HG02943 (cell line): Measurements from ENCODE around the gene RAPGEF1.

Source experiments
- ATAC-seq: cut with Tn5 transposase; IDR thresholded peaks from one replicate; pipeline ENCODE4 v1.9.1; 2021; ENCODE audit warnings: mild to moderate bottlenecking, low read depth, moderate library complexity; ENCODE audit not compliant: unreplicated experiment

RAPGEF1 gene

GRCh38 chr9:131616983-131617604 lies 122.8 kb downstream of the RAPGEF1 start:
- ATAC-seq: no peak

GRCh38 chr9:131614340-131614915 lies 125.4 kb downstream of the RAPGEF1 start:
- no peak for ATAC-seq

- no peak for ATAC-seq
These were observed 126.0 kb downstream of the RAPGEF1 start for GRCh38 chr9:131613921-131614320.

GRCh38 chr9:131612851-131613250 lies 127.0 kb downstream of the RAPGEF1 start:
- no peak for ATAC-seq

GRCh38 chr9:131611586-131612315 lies 128.1 kb downstream of the RAPGEF1 start:
- no peak for ATAC-seq

GRCh38 chr9:131610231-131610761 lies 129.6 kb downstream of the RAPGEF1 start:
- no peak for ATAC-seq

- ATAC-seq: no peak
These were observed 130.6 kb downstream of the RAPGEF1 start for GRCh38 chr9:131609099-131609830.

- no peak for ATAC-seq
These were observed 131.3 kb downstream of the RAPGEF1 start for GRCh38 chr9:131608493-131609037.

GRCh38 chr9:131607591-131607990 lies 132.3 kb downstream of the RAPGEF1 start:
- no peak for ATAC-seq

- ATAC-seq: no peak
These were observed 132.8 kb downstream of the RAPGEF1 start for GRCh38 chr9:131606896-131607567.

- no peak for ATAC-seq
These were observed 133.9 kb downstream of the RAPGEF1 start for GRCh38 chr9:131605770-131606590.

GRCh38 chr9:131603711-131604439 lies 136.0 kb downstream of the RAPGEF1 start:
- ATAC-seq: no peak

GRCh38 chr9:131603199-131603598 lies 136.7 kb downstream of the RAPGEF1 start:
- no peak for ATAC-seq

- no peak for ATAC-seq
These were observed 138.1 kb downstream of the RAPGEF1 start for GRCh38 chr9:131601683-131602181.

- ATAC-seq: no peak
These were observed 141.8 kb downstream of the RAPGEF1 start for GRCh38 chr9:131598121-131598520.

GRCh38 chr9:131597246-131597645 lies 142.6 kb downstream of the RAPGEF1 start:
- ATAC-seq: no peak

- ATAC-seq: no peak
These were observed 143.5 kb downstream of the RAPGEF1 start for GRCh38 chr9:131596430-131596743.

GRCh38 chr9:131595696-131596429 lies 144.0 kb downstream of the RAPGEF1 start:
- no peak for ATAC-seq
